ENCODE data around the gene RBM19. TPM values are rescaled to one million over a fixed set of nuclear protein-coding genes. Genes with fewer than 3 reads are reported as not detected.

RBM19 gene
- total and polyA plus RNA-seq, 2 of the 4 experiments (the other 2 are of a cell fraction), result 18.7 to 19.2 TPM

GRCh38 chr12:113837084-113837483, 129.0 kb downstream of the RBM19 start:
- no peak overlapping the region for H2BK20ac ChIP-seq (ENCODE audit: low read depth, low read length)
- H2BK5ac ChIP-seq (ENCODE audit: low read depth, low read length, poor library complexity, severe bottlenecking), result no peak overlapping the region
- H4K20me1 ChIP-seq (ENCODE audit: insufficient read depth, low read length), result no peaks in the 10 kb centered on the region
- no peak overlapping the region for H3K4me3 ChIP-seq (ENCODE audit: insufficient read depth, low read depth, low read length)
- no peak overlapping the region for H3K56ac ChIP-seq (ENCODE audit: extremely low read depth, insufficient read depth, low read length)
- no peak overlapping the region for H2AK5ac ChIP-seq (ENCODE audit: low read depth, low read length)
- H4K5ac ChIP-seq (ENCODE audit: low read depth, low read length), result no peak overlapping the region
- no peak overlapping the region for H2AK9ac ChIP-seq (replicated peaks; ENCODE audit: low read depth, low read length, poor library complexity)
- no peaks in the 10 kb centered on the region for H3K9me3 ChIP-seq (ENCODE audit: control insufficient read depth, insufficient read depth, low read length)
- H3K4me2 ChIP-seq (ENCODE audit: low read depth, low read length), result no peak overlapping the region
- POLR2A ChIA-PET (ENCODE audit: unreplicated experiment), result no interaction called here
- DNase-seq (peak; percentile 57), ATAC-seq (ENCODE audit: low read depth) (peak; percentile 71)
- H3K14ac ChIP-seq (replicated peaks; ENCODE audit: low read depth, low read length), result no peak overlapping the region
- H2BK120ac ChIP-seq (ENCODE audit: low read depth, low read length), result no peak overlapping the region
- H3K27ac ChIP-seq (ENCODE audit: insufficient read depth, low read length), result no peak overlapping the region
- in situ Hi-C loops (cut with MboI; ENCODE audit: low sequenced_read_pairs), result no loop called here
- no peak overlapping the region for H3K9ac ChIP-seq (ENCODE audit: low read depth, low read length)
- dilution Hi-C loops (cut with HindIII; ENCODE audit: low sequenced_read_pairs, unreplicated experiment), result no loop called here
- no peak overlapping the region for H3K18ac ChIP-seq (ENCODE audit: low read depth, low read length)
- no peak overlapping the region for H3K4ac ChIP-seq (ENCODE audit: low read depth, low read length)
- no peak overlapping the region for H3K23ac ChIP-seq (ENCODE audit: low read depth, low read length)
- TF ChIP-seq ELK1 (IDR thresholded peaks at IDR 0.05; ENCODE audit: borderline replicate concordance, low read depth, low read length) (no peak), MAFK (IDR thresholded peaks at IDR 0.05; ENCODE audit: low read depth, low read length) (no peak), RFX5 (IDR thresholded peaks at IDR 0.05; ENCODE audit: low read depth, low read length) (no peak), CEBPB (IDR thresholded peaks at IDR 0.05; ENCODE audit: low read depth, low read length) (no peak), POLR2A (IDR thresholded peaks at IDR 0.05; ENCODE audit: low read depth, low read length) (no peak), RAD21 (IDR thresholded peaks at IDR 0.05; ENCODE audit: low read length) (no peak), CHD1 (IDR thresholded peaks at IDR 0.05; ENCODE audit: low read depth, low read length) (no peak)
- H2BK15ac ChIP-seq (ENCODE audit: low read depth, low read length), result no peak overlapping the region
- no peaks in the 10 kb centered on the region for H3K27me3 ChIP-seq (ENCODE audit: control insufficient read depth, insufficient read depth, low read length)
- no peak overlapping the region for H4K8ac ChIP-seq (ENCODE audit: low read depth in 2 of 2, low read length in 2 of 2)
- no peaks in the 10 kb centered on the region for H3K9me1 ChIP-seq (ENCODE audit: insufficient read depth, low read length)
- intact Hi-C loops (cut with micrococcal nuclease), result loop anchor here (2.0 kb wide), 1 partner anchor 66 kb away; no protein-coding TSS in a partner anchor
- no peaks in the 10 kb centered on the region for H3K79me1 ChIP-seq (ENCODE audit: low read depth in 1 of 2, low read length in 2 of 2)
- H3K36me3 ChIP-seq (ENCODE audit: control insufficient read depth, insufficient read depth, low read length), result no peaks in the 10 kb centered on the region
- no CpG with 5 or more reads among the region's 5 CpGs for WGBS, 2 experiments (ENCODE audit: extremely low coverage in 2 of 2, insufficient read length in 1 of 2)
- no peak overlapping the region for H4K91ac ChIP-seq (ENCODE audit: insufficient read depth, low read depth, low read length)
- CTCF ChIA-PET, result interaction anchor here (0.8 to 1.0 kb wide), 2 partner anchors 14 to 38 kb away, joined by 3 to 4 read pairs; no protein-coding TSS in a partner anchor
- no peak overlapping the region for H2AFZ ChIP-seq (replicated peaks; ENCODE audit: low read length, poor library complexity)
- H3K4me1 ChIP-seq (ENCODE audit: control insufficient read depth, insufficient read depth, low read length), result peaks cover 3% of the 10 kb centered on the region; the same call in 1 of the 2 replicates
- BruUV-seq (replicated peaks), result no TSS peak
